GM19351 (cell line): ENCODE data around the gene MILR1.
"Not testable (repeated sequence)": the region's sequence is repeated elsewhere in the genome, so short reads cannot be mapped to it uniquely, and the experiment has no call there.

Experiments used
- ATAC-seq: cut with Tn5 transposase; IDR thresholded peaks from one replicate; pipeline ENCODE4 v1.9.1; 2021; ENCODE audit warnings: mild to moderate bottlenecking, moderate library complexity; ENCODE audit not compliant: unreplicated experiment

Gene MILR1

DNA sequence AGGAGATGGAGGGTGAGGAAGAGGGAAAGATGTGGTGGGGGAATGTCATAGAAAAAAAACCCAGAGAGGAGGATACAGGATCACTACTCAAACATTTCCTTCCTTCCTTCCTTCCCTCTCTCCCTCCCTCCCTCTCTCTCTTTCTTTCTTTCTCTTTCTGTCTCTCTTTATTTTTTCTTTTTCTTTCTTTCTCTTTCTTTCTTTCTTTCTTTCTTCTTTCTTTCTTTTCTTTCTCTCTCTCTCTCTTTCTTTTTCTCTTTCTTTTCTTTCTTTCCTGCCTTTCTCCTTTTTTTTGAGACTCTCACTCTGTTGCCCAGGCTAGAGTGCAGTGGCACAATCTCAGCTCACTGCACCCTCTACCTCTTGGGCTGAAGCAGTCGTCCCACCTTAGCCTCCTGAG, 17.9 kb downstream of the MILR1 start:
- ATAC-seq = not testable (repeated sequence)

DNA sequence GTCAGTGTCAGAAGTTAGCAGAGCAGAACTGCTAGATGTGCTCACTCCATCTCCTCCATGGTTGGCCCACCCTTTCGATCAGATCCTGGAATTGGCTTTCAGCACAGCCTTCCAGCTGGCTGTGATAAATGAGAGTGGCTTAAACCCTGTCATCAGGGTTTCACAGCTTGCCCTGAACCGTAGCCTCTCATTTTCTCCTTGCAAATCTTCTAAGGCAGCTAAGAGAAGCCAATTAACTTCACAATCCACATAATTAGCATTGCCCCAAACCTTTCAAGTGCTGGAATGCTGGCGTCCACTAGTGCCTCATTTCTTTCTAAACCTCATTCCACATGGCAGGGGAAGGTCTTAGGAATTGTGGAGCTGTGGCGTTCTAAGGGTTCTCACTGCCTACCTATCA, 21.7 kb downstream of the MILR1 start:
- ATAC-seq = no peak

DNA sequence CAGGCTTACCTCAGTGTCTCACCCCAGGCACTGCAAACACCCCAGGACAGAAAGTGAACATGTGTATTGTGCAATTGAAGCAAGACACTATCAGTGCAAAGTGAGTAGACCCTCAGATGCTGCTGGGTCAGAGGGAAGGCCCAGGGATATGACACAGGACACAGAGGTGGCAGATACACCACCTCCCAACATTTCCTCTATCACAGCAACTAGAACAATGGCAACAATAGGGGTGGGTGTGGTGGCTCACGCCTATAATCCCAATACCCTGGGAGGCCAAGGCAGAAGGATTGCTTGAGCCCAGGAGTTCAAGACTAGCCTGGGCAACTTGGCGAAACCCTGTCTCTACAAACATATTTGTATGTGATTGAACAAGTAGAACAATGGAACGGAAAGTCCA, 22.5 kb downstream of the MILR1 start:
- no peak for ATAC-seq

DNA sequence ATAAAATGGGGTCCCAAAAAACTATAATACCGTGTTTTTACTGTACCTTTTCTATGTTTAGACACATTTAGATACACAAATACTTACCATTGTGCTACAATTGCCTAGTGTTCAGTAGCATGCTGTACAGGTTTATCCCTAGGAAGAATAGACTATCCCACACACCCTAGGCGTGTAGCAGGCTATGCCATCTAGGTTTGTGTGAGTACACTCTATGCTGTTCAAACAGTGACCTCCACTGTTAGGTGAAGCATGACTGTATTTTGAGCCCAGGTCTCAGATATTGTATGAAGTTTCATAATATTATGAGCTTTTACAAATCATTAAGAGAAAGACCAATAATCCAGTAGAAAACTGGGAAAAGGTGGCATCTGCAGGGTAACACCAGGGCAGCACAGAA, 23.6 kb downstream of the MILR1 start:
- ATAC-seq = no peak

DNA sequence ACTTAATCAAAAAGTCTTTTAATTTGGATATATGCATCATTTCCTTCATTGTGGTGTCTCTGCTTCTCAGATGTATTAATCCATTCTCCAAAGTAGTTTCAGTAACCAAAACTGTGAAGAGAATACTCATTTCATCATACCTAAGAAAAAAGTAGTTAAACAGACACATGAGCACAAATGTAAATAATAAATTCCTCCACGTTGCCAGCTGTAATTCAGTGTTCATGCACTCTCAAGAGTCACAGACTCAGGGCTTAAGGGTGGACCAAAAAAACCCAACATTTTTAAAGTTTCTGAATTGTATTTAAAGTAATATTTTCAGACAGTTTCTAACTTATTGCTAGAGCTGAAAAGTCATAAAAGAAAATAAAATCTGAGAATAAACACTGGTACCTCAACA, 28.9 kb downstream of the MILR1 start:
- no peak for ATAC-seq

DNA sequence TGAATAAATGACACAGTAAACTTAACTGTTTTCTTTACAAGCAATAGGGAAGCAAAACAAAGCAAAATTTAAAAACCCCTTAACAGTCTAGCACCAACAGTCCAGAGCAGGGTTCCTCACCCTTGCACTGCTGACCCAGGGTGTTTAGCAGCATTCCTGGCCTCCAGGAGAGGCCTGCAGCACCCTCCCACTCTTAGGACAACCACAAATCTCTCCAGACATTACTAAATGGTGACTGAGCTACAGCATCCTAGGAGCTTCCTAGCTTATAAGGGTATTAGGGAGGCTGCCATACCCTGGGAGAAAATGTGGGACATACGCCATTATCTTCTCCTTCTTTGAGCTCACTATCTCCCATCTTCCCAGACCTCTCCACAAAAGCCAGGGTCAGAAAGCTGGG, 32.0 kb downstream of the MILR1 start:
- ATAC-seq = no peak

DNA sequence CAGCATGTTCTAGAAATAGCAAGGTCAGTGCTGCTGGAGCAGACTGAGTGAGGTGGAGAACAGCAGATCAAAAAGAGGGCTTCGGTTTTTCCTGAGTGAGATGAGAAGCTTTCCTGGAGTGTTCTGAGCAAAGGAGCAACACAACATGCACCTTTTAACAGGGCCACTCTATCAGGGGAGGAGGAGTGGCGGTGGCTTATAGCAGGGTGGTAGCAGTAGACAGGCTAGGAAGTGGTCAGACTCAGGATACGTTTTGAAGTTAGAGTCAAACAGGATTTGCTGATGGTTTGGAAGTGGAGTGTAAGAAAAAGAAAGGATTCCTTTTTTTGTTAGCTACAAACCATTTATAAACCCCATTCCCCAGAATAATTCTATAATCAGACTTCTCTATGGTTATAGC, 35.5 kb downstream of the MILR1 start:
- ATAC-seq = no peak

DNA sequence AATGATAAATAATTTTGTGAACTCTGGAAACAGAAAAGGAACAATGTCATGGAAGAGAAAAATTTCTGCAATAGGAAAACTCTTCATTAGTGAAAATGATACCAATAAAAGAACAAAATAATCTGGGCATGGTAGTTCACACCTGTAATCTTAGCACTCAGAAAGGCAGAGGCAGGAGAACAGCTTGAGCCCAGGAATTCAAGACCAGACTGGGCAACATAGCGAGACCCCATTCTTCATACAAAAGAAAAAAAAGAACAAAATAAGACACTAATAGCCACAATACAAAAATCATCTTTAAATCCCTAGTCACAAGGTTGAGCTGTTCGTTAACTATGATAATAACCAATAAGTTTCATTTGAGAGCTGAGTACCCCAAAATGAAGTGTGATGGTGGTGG, 39.4 kb downstream of the MILR1 start:
- no peak for ATAC-seq

DNA sequence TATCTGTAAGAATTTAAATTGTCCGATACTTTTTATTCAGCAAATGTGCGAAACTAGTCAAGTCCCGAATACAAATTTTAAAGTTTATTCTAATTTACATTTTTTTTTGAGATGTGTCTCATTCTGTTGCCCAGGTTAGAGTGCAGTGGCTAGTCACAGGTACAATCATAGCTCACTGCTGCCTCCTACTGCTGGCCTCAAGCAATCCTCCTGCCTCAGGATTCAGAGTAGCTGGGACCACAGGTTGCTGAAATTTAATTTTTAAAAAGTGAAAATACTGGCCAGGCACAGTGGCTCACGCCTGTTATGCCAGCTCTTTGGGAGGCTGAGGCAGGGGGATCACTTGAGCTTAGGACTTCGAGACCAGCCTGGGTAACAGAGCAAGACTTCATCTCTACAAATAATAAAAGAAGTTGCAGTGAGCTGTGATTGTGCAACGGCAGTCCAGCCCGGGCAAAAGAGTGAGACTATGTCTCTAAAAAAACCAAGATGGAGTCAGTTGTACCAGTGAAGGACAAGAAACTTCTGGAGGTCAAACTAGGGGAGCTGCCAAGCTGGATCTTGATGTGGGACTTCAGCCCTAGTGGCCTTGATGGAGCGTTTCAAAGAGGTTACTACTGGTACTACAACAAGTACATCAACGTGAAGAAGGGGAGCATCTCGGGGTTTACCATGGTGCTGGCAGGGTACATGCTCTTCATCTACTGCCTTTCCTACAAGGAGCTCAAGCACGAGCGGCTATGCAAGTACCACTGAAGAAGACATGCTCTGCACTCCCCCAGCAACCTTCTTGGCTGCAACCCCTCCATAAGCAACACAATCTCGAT, 42.3 kb downstream of the MILR1 start:
- no peak for ATAC-seq

DNA sequence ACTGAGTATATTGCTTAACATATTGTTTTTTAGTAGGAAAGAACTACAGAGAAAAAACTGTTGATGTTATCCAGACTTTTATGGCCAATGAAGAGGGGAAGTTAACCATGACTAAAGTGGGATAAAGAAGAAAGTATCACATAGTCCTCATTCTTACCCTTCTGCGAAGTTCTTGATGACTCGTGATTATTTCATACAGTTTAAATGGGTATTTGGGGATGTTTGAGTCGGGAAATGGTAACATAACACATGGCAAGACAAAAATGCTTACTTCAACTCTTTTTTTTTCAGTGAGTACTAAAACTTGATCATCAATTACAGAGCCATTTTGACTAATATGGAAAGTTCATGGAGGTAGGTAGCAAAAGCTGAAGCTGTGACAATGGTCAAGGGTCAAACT, 43.1 kb downstream of the MILR1 start:
- no peak for ATAC-seq

DNA sequence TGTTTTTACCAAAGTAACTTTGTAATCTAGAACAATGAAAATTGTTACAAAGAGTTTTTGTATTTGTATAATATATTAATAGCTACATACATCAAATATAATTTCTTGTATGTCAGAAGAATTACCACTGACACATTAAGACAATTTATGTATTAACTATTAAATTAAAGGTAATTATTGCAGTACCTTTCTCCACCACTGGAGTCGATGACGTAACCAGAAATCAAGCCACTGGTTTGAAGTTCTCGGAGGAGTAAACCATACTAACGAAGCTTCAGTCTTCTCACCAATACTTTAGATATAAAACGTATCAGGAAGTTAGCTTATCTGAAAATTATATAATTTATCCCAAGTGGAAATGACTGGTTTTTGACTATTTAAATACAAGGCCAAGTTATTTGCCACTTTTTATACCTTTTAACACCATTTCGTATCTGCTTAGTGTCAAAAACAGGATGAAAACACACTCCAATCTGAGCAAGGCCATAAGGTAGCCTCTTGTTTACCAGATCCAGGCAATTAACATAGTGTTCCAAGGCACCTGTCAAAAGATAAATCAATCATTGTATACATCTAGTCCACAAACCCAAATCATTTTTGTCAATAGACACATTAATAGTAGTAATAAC, 43.7 kb downstream of the MILR1 start:
- no peak for ATAC-seq

DNA sequence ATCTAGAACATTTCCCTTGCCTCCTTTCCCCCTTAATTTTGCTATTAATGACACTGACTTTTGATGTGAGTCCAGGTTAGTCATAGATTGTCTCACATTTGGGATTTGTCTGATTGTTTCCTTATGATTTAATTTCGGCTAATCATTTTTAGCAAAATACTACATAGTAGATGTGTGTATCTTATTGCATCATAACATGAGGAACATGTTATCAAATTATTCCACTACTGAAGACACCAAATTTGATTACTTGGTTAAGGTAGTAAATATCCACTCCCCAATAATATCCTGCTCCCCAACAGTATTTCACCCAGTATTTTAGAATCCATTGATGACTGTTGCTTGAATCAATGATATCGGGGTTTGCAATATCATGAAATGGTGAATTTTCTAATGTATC, 45.2 kb downstream of the MILR1 start:
- no peak for ATAC-seq

DNA sequence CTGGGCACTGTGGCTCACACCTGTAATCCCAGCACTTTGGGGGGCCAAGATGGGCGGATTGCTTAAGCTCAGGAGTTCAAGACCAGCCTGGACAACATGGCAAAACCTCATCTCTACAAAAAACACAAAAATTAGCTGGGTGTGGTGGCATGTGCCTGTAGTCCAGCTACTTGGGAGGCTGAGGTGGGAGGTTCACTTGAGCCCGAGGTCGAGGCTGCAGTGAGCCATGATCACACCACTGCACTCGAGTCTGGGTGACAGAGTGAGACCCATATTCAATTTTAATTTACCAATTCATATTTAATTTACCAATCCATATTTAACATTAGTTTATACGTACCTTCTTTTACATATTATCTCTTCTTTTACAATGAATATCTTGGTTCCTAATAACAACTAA, 46.4 kb downstream of the MILR1 start:
- not testable (repeated sequence) for ATAC-seq

DNA sequence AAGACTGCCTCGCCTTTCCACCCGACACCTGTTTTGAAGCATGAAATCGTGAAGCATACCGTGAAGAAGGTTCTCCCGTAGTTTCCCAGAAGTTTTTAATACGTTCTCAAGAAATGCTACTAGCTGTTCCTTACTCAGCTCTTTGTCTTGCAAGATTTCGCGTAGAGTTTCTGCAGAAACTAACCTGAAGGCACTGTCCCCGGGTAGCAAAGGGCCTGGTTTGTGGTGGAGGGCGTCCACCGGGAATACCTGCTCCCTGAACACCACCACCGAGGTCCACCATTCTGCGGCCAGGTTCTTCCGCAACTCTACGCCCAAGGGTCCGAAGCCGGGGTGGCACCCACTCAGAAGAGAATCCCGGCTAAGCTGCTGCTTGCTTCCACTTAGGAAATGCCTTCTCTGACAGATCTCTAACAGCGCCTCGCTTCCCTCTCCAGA, 47.5 kb downstream of the MILR1 start:
- ATAC-seq = no peak

DNA sequence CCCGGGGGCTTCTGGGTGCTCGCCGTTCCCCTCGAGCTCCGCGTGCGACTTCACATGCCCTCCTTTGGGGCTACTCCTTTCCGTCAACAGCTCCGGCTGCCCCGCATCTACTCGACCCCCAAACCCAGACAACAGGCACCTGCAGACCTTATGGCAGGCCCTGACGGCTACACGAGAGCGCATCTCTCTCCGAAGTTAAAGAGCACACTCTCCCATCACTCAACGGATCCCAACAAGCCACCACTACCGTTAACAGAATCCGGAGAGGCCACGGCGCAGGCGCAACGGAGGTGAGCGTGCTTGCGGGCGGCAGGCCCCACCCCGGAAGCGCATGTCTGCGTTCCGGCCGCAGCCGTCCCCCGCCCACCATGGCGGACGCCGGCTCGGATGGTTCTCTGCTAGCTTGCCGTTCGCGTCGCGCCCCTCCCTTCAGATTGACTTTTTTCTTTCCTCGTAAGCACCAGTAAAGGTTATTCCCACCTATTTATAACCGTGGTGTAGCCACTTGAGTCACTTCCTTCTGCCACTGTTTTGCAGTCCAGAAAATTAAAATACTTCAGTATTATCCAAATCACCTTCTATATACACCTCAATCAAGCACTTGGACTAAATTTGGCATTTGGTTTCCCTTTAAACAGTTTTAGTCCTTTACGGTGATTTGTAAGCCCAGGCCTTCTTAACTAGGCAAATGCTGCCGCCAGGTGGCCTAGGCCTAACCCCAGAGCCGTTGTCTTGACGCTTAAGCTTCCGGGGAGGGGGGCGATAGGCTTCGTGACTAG, 48.1 kb downstream of the MILR1 start, which contains the start of gene POLG2:
Gene POLG2, minus strand, starts transcription at position 269 of the 779 bp plus-strand sequence. Its CDS starts 86 bp downstream, at position 183.
- ATAC-seq = peak; percentile 80

DNA sequence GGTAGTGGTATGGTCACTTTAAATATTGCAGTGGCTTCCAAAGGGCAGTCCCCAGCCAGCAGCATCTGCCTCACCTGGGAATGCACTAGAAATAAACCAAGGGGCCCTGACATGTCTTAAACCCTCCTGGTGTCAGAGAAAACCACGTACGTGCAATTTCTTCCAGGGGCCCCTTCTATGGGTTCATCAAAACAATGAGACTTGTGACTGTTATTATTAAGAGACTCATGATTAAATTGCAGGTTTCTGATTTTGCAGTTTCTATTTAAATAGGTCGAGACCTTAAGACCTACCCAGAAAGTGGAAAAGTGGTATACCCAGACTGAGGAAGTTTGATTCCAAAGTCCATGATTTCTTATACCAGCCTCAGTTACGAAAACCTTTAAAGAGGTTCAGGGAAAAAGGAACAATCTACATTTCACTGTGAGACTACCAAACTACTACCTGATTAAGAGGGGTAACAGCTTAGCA, 48.7 kb downstream of the MILR1 start:
- no peak for ATAC-seq

DNA sequence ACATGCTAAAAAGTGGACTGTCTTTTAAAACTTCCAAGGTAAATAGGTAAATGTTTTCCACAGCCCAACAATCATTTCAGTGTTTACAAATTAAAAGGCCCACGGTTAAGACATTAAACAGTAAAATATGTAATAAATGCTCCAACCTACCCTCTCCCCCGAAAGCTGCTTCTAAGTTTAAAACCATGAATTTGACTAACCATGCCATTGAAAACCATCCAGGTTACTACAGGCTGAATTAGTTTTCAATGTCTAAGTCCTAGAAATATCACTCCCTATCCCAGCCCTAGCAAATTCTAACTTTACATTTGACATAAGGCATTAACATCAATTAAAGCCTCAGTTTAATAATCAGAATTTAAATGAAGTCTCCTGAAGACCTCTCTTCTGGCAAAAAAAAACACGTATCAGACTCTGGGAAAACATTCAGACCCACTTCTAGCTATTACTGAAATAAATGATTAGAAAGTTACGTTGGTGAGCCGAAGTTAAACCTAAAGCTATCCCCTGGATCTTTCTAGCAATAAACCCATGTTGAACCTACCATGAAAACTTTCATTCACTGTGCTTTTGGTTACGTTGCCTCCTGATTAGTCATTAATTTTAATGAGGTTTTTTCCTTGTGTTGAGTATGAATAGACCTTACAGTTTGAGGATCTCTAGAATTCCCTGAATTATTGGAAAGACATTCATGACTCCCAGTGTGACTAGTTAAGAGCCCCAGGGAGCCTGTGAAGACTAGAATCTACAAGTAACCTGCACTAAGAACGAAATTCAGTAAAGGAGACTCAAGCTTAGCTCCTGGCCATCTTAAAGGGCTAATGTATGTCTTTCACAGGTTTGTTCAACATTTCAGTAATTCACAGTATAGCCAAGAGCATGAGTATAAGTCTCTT, 49.6 kb downstream of the MILR1 start:
- ATAC-seq = no peak

DNA sequence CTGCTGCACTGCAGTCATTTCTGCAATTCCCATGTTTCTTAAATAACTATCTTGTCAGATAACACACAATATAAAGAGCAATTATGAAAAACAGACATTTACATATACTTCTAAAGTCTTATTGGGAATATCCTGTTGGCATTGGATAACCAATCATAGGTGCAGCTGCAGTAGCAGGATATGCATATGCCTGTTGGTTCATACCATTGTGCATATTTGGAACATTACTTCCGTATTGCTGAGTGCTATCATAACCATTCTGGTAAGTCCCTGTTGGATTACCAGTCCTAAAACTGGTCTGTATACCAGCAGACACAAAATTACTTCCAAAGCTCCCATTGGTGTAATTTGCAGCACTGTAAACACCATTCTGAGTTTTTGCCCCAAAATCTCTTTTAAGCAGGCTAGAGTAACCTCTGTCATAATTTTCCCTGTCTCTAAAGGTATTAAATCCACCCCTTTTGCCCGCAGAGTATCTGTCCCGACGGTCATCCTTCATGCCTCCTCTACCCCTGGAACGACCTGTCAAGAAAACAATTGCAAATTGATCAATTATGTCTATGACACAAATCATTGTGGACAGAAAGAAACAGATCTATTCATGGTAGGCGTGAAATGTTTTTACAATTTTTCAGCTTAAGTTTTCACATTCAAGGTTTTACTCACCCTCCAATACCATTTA, 51.0 kb downstream of the MILR1 start:
- no peak for ATAC-seq

DNA sequence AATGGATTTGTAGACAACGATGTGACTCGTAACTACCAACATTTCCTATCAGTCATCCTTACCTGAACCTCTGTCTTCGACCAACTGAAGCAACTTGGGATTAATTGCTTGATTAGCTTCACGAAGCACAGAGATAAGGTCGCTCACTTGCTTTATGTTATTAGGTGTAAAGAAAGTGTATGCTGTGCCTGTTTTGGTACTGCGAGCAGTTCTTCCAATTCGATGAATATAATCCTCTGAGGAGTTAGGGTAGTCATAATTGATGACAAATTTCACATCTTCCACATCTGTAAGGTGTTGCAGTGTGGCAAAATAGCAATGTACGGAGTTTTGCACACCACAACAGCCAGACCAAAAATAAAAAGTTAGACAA, 51.6 kb downstream of the MILR1 start:
- no peak for ATAC-seq
